ENCODE data around the gene GABPB2.

GABPB2 gene

DNA sequence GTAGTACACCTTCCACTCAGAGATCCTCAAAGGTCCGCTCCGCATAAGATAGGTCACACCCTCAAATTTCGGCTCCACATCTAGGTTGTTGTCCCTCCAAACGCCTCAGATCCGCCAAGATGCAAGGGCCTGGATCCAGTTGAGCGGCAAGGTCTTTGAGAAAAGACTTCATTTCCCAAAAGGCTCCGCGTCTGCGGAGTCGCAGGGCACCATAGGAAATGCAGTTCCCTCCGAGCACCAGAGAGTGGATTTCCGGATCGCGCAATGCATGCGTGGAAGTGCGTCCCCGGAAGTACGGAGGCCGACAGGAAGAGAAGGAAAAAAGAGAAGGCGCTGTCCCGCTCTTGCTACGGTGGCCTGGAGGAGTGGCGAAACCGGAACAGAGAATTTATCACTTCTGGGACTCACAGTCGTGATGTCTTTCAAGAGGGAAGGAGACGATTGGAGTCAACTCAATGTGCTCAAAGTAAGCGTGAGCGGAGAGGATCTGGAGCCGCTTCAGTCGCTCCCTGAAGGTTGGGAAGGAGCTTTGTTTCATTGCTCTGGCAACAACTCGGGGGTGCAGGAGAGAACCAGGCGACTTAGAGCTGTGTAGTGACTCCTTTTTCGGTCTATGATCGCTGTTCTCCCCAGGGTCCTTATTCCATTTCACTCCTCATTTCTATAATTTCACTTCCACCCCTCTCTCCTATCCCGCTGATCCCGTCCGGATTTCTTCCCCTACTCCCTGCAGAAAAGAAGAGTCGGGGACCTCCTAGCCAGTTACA, 95.4 kb downstream of the GABPB2 start, which contains the start of the genes LYSMD1 and SCNM1 (continued):
- TF ChIP-seq, protein P1, sequence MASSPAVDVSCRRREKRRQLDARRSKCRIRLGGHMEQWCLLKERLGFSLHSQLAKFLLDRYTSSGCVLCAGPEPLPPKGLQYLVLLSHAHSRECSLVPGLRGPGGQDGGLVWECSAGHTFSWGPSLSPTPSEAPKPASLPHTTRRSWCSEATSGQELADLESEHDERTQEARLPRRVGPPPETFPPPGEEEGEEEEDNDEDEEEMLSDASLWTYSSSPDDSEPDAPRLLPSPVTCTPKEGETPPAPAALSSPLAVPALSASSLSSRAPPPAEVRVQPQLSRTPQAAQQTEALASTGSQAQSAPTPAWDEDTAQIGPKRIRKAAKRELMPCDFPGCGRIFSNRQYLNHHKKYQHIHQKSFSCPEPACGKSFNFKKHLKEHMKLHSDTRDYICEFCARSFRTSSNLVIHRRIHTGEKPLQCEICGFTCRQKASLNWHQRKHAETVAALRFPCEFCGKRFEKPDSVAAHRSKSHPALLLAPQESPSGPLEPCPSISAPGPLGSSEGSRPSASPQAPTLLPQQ (tag by site-specific recombination; IDR thresholded peaks at IDR 0.05), result peak; percentile 47; the same call in 1 of the 2 replicates
- no peak for TF ChIP-seq ZNF354C (tag by site-specific recombination; IDR thresholded peaks at IDR 0.05; ENCODE audit: borderline replicate concordance, low read depth)
- TF ChIP-seq, protein P2, sequence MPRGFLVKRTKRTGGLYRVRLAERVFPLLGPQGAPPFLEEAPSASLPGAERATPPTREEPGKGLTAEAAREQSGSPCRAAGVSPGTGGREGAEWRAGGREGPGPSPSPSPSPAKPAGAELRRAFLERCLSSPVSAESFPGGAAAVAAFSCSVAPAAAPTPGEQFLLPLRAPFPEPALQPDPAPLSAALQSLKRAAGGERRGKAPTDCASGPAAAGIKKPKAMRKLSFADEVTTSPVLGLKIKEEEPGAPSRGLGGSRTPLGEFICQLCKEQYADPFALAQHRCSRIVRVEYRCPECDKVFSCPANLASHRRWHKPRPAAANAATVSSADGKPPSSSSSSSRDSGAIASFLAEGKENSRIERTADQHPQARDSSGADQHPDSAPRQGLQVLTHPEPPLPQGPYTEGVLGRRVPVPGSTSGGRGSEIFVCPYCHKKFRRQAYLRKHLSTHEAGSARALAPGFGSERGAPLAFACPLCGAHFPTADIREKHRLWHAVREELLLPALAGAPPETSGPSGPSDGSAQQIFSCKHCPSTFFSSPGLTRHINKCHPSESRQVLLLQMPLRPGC (tag by site-specific recombination; IDR thresholded peaks at IDR 0.05), result peak; percentile 55; the same call in 1 of the 2 replicates
- TF ChIP-seq, protein P3, sequence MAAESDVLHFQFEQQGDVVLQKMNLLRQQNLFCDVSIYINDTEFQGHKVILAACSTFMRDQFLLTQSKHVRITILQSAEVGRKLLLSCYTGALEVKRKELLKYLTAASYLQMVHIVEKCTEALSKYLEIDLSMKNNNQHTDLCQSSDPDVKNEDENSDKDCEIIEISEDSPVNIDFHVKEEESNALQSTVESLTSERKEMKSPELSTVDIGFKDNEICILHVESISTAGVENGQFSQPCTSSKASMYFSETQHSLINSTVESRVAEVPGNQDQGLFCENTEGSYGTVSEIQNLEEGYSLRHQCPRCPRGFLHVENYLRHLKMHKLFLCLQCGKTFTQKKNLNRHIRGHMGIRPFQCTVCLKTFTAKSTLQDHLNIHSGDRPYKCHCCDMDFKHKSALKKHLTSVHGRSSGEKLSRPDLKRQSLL (tag by site-specific recombination; IDR thresholded peaks at IDR 0.05), result no peak
- no peak for TF ChIP-seq ZNF654 (tag by site-specific recombination; IDR thresholded peaks at IDR 0.05; ENCODE audit: low read depth)
- TF ChIP-seq ZFHX2 (tag by site-specific recombination; conservative IDR thresholded peaks at IDR 0.05), result no peak
- TF ChIP-seq ZNF830 (tag by site-specific recombination; IDR thresholded peaks at IDR 0.05; ENCODE audit: low read depth), result no peak
- no peak for TF ChIP-seq GFI1B (tag by site-specific recombination; IDR thresholded peaks at IDR 0.05)
- no peak for TF ChIP-seq ZNF169 (tag by site-specific recombination; IDR thresholded peaks at IDR 0.05)
- TF ChIP-seq ZNF610 (tag by site-specific recombination; IDR thresholded peaks at IDR 0.05; ENCODE audit: borderline replicate concordance), result peak; percentile 88
- TF ChIP-seq ZNF707 (tag by site-specific recombination; IDR thresholded peaks at IDR 0.05), result no peak
- TF ChIP-seq ZNF670 (tag by site-specific recombination; IDR thresholded peaks at IDR 0.05; ENCODE audit: low read depth), result no peak
- TF ChIP-seq YY1 (tag by site-specific recombination; IDR thresholded peaks at IDR 0.05), result 0 out of 2 replicates have a peak, but pooled peaks have one; percentile 10
- peak; percentile 73; the same call in 1 of the 2 replicates for TF ChIP-seq ZNF24 (tag by site-specific recombination; IDR thresholded peaks at IDR 0.05)
- no peak for TF ChIP-seq HOXA7 (CRISPR knock-in tag; IDR thresholded peaks at IDR 0.05; ENCODE audit: borderline replicate concordance)
- TF ChIP-seq ZNF416 (tag by site-specific recombination; IDR thresholded peaks at IDR 0.05), result no peak
- TF ChIP-seq ZNF114 (tag by site-specific recombination; IDR thresholded peaks at IDR 0.05), result no peak
- TF ChIP-seq ZNF155 (tag by site-specific recombination; IDR thresholded peaks at IDR 0.05), result no peak
- TF ChIP-seq ZSCAN23 (tag by site-specific recombination; IDR thresholded peaks at IDR 0.05), result 0 out of 2 replicates have a peak, but pooled peaks have one; percentile 30
- no peak for TF ChIP-seq ZNF792 (tag by site-specific recombination; IDR thresholded peaks at IDR 0.05)
- TF ChIP-seq, protein P4, sequence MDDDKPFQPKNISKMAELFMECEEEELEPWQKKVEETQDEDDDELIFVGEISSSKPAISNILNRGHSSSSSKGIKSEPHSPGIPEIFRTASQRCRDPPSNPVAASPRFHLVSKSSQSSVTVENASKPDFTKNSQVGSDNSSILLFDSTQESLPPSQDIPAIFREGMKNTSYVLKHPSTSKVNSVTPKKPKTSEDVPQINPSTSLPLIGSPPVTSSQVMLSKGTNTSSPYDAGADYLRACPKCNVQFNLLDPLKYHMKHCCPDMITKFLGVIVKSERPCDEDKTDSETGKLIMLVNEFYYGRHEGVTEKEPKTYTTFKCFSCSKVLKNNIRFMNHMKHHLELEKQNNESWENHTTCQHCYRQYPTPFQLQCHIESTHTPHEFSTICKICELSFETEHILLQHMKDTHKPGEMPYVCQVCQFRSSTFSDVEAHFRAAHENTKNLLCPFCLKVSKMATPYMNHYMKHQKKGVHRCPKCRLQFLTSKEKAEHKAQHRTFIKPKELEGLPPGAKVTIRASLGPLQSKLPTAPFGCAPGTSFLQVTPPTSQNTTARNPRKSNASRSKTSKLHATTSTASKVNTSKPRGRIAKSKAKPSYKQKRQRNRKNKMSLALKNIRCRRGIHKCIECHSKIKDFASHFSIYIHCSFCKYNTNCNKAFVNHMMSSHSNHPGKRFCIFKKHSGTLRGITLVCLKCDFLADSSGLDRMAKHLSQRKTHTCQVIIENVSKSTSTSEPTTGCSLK (tag by site-specific recombination; IDR thresholded peaks at IDR 0.05), result no peak
- peak; percentile 68 for TF ChIP-seq KLF8 (tag by site-specific recombination; IDR thresholded peaks at IDR 0.05)
- peak; percentile 79 for TF ChIP-seq ZNF660 (tag by site-specific recombination; IDR thresholded peaks at IDR 0.05)
- no peak for TF ChIP-seq WT1 (tag by site-specific recombination; IDR thresholded peaks at IDR 0.05)
- peak; percentile 99 for TF ChIP-seq ZNF76 (tag by site-specific recombination; IDR thresholded peaks at IDR 0.05; ENCODE audit: borderline replicate concordance, low read depth)
- no peak for TF ChIP-seq ZNF140 (tag by site-specific recombination; IDR thresholded peaks at IDR 0.05)
- peak; percentile 94 for TF ChIP-seq ZNF629 (tag by site-specific recombination; IDR thresholded peaks at IDR 0.05)
- no peak for TF ChIP-seq ZNF544 (tag by site-specific recombination; IDR thresholded peaks at IDR 0.05)
- TF ChIP-seq ZNF561 (tag by site-specific recombination; IDR thresholded peaks at IDR 0.05; ENCODE audit: borderline replicate concordance), result peak; percentile 98
- no peak for TF ChIP-seq ZNF16 (tag by site-specific recombination; IDR thresholded peaks at IDR 0.05; ENCODE audit: low read depth)
- TF ChIP-seq, protein P5, sequence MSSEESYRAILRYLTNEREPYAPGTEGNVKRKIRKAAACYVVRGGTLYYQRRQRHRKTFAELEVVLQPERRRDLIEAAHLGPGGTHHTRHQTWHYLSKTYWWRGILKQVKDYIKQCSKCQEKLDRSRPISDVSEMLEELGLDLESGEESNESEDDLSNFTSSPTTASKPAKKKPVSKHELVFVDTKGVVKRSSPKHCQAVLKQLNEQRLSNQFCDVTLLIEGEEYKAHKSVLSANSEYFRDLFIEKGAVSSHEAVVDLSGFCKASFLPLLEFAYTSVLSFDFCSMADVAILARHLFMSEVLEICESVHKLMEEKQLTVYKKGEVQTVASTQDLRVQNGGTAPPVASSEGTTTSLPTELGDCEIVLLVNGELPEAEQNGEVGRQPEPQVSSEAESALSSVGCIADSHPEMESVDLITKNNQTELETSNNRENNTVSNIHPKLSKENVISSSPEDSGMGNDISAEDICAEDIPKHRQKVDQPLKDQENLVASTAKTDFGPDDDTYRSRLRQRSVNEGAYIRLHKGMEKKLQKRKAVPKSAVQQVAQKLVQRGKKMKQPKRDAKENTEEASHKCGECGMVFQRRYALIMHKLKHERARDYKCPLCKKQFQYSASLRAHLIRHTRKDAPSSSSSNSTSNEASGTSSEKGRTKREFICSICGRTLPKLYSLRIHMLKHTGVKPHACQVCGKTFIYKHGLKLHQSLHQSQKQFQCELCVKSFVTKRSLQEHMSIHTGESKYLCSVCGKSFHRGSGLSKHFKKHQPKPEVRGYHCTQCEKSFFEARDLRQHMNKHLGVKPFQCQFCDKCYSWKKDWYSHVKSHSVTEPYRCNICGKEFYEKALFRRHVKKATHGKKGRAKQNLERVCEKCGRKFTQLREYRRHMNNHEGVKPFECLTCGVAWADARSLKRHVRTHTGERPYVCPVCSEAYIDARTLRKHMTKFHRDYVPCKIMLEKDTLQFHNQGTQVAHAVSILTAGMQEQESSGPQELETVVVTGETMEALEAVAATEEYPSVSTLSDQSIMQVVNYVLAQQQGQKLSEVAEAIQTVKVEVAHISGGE (tag by site-specific recombination; conservative IDR thresholded peaks at IDR 0.05; ENCODE audit: low read depth), result peak; percentile 97

Data from HEK293 (cell line).